ENCODE results near the gene PARD6B. TPM values are rescaled to one million over a fixed set of nuclear protein-coding genes. Genes with fewer than 3 reads are reported as not detected.
A peak's percentile ranks its signal among the peaks of the same experiment; 100 is the strongest.

PARD6B gene
- total and polyA plus RNA-seq, 2 of the 13 experiments (the other 11 are each of a cell fraction or from before 2014, with no cell fraction given), result 6.9 to 22.2 TPM

DNA sequence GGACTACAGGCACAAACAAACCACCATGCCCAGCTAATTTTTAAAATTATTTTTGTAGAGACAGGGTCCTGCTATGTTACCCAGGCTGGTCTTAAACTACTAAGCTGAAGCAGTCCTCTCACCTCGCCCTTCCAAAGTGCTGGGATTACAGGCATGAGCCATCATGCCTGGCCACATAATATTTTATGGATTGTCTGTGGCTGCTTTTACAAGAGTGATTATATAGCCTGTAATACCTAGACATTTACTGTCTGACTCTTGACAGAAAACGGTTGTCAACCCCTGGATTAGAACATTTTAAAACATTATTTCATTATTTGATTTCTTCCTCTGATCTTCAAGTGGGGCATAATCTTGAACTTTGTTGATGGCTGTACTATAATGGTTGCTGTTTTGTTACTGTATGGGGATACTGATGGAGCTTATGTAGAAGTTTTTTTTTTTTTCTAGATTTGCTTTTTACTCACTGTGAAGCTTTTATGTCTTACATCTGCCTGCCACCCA, 14.3 kb downstream of the PARD6B start (continued):
- TF ChIP-seq, protein P1, sequence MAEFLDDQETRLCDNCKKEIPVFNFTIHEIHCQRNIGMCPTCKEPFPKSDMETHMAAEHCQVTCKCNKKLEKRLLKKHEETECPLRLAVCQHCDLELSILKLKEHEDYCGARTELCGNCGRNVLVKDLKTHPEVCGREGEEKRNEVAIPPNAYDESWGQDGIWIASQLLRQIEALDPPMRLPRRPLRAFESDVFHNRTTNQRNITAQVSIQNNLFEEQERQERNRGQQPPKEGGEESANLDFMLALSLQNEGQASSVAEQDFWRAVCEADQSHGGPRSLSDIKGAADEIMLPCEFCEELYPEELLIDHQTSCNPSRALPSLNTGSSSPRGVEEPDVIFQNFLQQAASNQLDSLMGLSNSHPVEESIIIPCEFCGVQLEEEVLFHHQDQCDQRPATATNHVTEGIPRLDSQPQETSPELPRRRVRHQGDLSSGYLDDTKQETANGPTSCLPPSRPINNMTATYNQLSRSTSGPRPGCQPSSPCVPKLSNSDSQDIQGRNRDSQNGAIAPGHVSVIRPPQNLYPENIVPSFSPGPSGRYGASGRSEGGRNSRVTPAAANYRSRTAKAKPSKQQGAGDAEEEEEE (CRISPR knock-in tag; IDR thresholded peaks at IDR 0.05; ENCODE audit: borderline replicate concordance), result no peak
- TF ChIP-seq ZNF776 (CRISPR knock-in tag; IDR thresholded peaks at IDR 0.05) (no peak), ZNF138 (CRISPR knock-in tag; IDR thresholded peaks at IDR 0.05; ENCODE audit: low read depth) (no peak), ZNF224 (CRISPR knock-in tag; IDR thresholded peaks at IDR 0.05) (no peak), ZSCAN29 (CRISPR knock-in tag; conservative IDR thresholded peaks at IDR 0.05) (0 out of 2 replicates have a peak, but pooled peaks have one; percentile 5), ZNF430 (CRISPR knock-in tag; IDR thresholded peaks at IDR 0.05) (no peak), SNRNP70 (IDR thresholded peaks at IDR 0.05; ENCODE audit: low read depth, low read length) (no peak), TCF7L2 (IDR thresholded peaks at IDR 0.05; ENCODE audit: low read depth, low read length) (no peak), ZNF557 (CRISPR knock-in tag; IDR thresholded peaks at IDR 0.05) (no peak), ZSCAN22 (CRISPR knock-in tag; IDR thresholded peaks at IDR 0.05) (no peak), TSC22D2 (CRISPR knock-in tag; IDR thresholded peaks at IDR 0.05; ENCODE audit: borderline replicate concordance) (no peak), ZSCAN21 (CRISPR knock-in tag; IDR thresholded peaks at IDR 0.05; ENCODE audit: borderline replicate concordance) (no peak), ZKSCAN5 (CRISPR knock-in tag; IDR thresholded peaks at IDR 0.05) (no peak), MBD4 (IDR thresholded peaks at IDR 0.05; ENCODE audit: borderline replicate concordance, low read length) (0 out of 2 replicates have a peak, but pooled peaks have one; percentile 2), TEAD2 (CRISPR knock-in tag; IDR thresholded peaks at IDR 0.05) (no peak), NCOA5 (CRISPR knock-in tag; IDR thresholded peaks at IDR 0.05) (no peak)
- TF ChIP-seq, protein P2, sequence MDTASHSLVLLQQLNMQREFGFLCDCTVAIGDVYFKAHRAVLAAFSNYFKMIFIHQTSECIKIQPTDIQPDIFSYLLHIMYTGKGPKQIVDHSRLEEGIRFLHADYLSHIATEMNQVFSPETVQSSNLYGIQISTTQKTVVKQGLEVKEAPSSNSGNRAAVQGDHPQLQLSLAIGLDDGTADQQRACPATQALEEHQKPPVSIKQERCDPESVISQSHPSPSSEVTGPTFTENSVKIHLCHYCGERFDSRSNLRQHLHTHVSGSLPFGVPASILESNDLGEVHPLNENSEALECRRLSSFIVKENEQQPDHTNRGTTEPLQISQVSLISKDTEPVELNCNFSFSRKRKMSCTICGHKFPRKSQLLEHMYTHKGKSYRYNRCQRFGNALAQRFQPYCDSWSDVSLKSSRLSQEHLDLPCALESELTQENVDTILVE (CRISPR knock-in tag; IDR thresholded peaks at IDR 0.05), result no peak
- TF ChIP-seq, protein P3, sequence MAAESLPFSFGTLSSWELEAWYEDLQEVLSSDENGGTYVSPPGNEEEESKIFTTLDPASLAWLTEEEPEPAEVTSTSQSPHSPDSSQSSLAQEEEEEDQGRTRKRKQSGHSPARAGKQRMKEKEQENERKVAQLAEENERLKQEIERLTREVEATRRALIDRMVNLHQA (CRISPR knock-in tag; IDR thresholded peaks at IDR 0.05), result no peak
- TF ChIP-seq, protein P4, sequence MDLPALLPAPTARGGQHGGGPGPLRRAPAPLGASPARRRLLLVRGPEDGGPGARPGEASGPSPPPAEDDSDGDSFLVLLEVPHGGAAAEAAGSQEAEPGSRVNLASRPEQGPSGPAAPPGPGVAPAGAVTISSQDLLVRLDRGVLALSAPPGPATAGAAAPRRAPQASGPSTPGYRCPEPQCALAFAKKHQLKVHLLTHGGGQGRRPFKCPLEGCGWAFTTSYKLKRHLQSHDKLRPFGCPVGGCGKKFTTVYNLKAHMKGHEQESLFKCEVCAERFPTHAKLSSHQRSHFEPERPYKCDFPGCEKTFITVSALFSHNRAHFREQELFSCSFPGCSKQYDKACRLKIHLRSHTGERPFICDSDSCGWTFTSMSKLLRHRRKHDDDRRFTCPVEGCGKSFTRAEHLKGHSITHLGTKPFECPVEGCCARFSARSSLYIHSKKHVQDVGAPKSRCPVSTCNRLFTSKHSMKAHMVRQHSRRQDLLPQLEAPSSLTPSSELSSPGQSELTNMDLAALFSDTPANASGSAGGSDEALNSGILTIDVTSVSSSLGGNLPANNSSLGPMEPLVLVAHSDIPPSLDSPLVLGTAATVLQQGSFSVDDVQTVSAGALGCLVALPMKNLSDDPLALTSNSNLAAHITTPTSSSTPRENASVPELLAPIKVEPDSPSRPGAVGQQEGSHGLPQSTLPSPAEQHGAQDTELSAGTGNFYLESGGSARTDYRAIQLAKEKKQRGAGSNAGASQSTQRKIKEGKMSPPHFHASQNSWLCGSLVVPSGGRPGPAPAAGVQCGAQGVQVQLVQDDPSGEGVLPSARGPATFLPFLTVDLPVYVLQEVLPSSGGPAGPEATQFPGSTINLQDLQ (CRISPR knock-in tag; IDR thresholded peaks at IDR 0.05), result no peak
- TF ChIP-seq, protein P5, sequence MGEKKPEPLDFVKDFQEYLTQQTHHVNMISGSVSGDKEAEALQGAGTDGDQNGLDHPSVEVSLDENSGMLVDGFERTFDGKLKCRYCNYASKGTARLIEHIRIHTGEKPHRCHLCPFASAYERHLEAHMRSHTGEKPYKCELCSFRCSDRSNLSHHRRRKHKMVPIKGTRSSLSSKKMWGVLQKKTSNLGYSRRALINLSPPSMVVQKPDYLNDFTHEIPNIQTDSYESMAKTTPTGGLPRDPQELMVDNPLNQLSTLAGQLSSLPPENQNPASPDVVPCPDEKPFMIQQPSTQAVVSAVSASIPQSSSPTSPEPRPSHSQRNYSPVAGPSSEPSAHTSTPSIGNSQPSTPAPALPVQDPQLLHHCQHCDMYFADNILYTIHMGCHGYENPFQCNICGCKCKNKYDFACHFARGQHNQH (CRISPR knock-in tag; IDR thresholded peaks at IDR 0.05), result no peak
- TF ChIP-seq, protein P6, sequence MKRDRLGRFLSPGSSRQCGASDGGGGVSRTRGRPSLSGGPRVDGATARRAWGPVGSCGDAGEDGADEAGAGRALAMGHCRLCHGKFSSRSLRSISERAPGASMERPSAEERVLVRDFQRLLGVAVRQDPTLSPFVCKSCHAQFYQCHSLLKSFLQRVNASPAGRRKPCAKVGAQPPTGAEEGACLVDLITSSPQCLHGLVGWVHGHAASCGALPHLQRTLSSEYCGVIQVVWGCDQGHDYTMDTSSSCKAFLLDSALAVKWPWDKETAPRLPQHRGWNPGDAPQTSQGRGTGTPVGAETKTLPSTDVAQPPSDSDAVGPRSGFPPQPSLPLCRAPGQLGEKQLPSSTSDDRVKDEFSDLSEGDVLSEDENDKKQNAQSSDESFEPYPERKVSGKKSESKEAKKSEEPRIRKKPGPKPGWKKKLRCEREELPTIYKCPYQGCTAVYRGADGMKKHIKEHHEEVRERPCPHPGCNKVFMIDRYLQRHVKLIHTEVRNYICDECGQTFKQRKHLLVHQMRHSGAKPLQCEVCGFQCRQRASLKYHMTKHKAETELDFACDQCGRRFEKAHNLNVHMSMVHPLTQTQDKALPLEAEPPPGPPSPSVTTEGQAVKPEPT (CRISPR knock-in tag; IDR thresholded peaks at IDR 0.05; ENCODE audit: low read depth), result no peak

All from HepG2 (cell line).